ENCODE results near the gene HTR7.

The HTR7 gene

DNA sequence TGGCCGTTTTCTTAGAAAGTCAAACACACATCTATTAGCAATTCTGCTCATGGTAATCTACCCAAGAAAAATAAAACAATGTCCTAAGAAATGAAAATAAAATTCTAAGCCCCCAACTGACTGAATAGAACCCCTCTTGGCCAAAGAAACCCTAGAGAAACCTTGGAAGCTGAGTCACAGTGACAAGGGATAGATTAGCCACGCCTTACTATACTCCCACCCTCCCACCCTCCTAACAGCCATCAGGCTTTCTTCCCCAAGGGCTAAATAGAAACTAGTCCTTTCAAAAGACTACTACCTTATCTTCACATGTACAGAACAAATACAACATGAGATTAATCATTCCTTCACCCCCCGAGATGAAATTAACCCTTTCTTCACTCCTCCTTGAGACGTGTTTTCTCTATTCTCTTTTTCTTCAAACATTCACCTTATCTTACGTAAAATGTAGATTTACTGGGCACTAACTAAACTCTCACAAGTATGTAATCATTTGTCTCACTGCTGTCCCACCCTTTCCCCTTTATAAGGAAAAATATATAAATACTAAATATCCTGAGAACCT, 57.5 kb downstream of the HTR7 start:
- DNase-seq: no peak

DNA sequence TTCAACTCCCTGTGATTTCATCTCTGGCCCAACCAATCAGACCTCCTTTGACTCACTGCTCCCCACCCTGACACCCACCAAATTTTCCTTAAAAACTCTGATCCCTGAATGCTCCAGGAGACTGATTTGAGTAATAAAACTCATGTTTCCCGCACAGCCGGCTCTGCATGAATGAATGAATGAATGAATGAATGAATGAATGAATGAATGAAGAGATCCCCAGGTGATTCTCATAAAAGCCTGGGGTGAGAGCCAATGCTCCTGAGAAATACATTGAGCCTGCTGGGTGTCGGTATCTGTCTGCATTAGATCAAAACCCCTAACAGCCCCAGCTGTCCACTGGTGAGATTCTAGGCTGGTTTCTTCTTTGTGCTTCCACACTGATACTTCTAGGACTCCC, 58.7 kb downstream of the HTR7 start:
- no peak for DNase-seq

DNA sequence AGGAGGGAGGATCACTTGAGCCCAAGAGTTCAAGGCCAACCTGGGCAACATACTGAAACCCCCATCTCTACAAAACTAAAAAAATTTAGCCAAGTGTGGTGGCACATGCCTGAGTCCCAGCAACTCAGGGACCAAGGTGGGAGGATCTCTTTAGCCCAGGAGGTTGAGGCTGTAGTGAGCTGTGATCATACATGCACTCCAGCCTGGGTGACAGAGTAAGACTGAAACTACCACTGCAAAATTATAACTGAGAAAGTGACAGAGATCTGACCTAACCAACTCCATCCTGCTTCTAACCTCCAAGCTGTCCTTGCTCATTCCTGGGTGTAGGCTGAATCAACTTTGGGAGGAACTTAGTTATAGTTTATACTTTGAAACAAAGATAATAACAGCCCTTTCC, 59.4 kb downstream of the HTR7 start:
- no peak for DNase-seq

GRCh38 chr10:90790422-90790821, 67.4 kb downstream of the HTR7 start:
- no peak for DNase-seq

- no peak for DNase-seq
Measured at GRCh38 chr10:90788968-90789367, 68.9 kb downstream of the HTR7 start.

DNA sequence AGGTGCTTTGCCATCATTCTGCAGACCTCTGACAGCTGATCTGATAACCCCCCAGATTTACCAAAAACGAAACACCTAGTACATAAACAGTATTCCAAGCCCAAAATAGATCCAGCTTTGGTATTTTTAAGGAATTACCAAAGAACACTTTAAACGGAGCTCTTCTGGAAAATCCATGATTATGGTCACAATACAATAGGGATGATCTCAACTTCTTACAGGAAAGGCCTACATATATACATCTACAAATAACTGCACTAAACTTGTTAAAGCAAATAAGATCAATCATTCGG, 69.7 kb downstream of the HTR7 start:
- no peak for DNase-seq

DNA sequence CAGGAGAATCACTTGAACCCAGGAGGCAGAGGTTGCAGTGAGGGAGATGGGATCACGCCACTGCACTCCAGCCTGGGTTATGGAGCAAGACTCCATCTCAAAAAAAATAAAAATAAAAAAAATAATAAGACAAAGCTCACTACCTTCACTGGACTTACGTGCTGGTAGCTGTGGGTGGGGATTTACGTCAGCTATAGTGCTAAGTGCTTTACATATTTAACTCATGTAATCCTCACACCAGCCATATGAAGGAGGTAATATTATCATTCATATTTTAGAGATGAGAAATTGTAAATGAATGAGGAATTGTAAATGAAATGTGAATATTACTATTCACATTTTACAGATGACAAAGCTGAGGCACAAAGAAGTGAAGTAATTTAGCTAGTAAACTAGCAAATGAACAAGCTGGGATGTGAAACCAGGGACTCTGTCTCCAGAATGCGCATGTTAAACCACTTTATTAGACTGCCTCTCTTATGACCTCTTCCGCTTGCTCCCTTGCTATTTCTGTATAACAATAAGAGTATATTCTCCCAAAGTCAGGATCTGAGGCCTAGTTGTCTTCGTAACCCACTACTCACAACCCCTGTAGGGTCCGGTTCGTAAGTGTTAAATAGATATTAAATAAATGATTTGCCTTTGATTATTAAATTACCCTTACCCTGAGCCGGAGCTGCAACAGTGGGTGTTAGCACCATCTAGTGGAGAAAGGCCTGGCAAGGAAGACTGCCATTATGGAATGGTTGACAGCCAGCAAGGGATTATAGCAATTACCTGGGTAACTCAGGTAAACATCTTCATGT, 70.2 kb downstream of the HTR7 start:
- DNase-seq: no peak

- DNase-seq: no peak
Measured at GRCh38 chr10:90785782-90786181, 72.1 kb downstream of the HTR7 start.

DNA sequence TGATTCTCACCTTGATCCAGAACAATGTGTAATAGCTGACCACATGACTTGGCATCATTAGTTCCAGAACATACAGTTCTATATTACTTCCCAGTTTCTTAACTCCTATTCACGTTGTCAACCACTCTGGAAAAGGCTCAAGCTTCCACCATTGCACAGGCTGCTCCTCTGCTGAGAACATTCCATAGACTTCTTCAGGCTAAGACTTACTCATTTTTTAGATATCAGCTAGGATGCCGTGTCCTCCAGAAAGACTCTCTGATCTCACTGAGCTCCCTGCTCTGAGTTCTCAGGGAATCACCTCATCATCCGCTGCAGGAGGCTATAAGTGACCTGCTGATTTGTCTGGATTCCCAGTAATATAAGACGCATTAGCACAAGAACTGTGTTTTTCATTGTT, 73.1 kb downstream of the HTR7 start:
- no peak for DNase-seq

GRCh38 chr10:90780488-90780887, 77.4 kb downstream of the HTR7 start:
- no peak for DNase-seq

- no peak for DNase-seq
Measured at GRCh38 chr10:90779548-90779947, 78.3 kb downstream of the HTR7 start.

- DNase-seq: no peak
Measured at GRCh38 chr10:90777621-90778020, 80.2 kb downstream of the HTR7 start.

- DNase-seq: no peak
Measured at GRCh38 chr10:90775351-90776028, 82.3 kb downstream of the HTR7 start.

- DNase-seq: no peak
Measured at GRCh38 chr10:90769946-90770841, 87.6 kb downstream of the HTR7 start.

- DNase-seq: no peak
Measured at GRCh38 chr10:90751107-90751997, 106.5 kb downstream of the HTR7 start.

DNA sequence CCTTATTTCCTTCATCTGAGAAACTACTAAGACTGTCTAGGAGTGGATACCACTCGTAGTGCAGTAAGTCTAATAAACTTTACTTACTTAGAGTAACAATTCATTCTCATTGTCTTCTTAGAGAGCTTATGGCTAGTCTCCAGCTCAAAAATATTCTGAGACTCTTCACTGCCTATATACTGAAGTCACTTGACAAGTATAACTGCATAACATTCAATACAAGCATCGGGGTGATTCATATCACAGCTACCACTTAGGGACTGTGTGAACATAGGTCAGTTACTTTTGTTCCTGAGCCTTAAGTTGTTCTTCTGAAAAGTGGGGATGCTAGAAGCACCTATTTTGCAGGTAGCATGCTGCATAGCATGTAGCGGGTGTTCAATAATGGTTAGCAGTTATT, 111.0 kb downstream of the HTR7 start:
- DNase-seq: no peak

GRCh38 chr10:90745565-90745964, 112.3 kb downstream of the HTR7 start:
- DNase-seq: no peak

DNA sequence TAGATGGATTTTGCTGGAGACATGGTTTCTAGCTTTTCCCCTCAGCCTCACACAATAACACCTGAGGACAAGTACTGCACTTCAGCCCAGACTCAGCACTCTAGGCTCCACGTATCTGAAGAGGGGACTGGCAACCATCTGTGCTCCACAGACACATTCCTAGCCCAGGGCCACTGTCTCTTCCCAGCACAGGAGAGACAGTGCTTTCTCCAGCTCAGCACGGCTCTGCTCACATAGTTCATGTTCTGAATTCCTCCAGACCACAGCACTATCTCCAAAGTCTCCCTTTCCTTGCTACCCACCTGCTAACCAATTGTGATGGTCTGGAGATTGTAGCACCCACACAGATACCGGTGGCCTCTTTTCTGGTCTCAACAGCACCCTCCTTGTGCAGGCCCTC, 114.5 kb downstream of the HTR7 start:
- DNase-seq: no peak

DNA sequence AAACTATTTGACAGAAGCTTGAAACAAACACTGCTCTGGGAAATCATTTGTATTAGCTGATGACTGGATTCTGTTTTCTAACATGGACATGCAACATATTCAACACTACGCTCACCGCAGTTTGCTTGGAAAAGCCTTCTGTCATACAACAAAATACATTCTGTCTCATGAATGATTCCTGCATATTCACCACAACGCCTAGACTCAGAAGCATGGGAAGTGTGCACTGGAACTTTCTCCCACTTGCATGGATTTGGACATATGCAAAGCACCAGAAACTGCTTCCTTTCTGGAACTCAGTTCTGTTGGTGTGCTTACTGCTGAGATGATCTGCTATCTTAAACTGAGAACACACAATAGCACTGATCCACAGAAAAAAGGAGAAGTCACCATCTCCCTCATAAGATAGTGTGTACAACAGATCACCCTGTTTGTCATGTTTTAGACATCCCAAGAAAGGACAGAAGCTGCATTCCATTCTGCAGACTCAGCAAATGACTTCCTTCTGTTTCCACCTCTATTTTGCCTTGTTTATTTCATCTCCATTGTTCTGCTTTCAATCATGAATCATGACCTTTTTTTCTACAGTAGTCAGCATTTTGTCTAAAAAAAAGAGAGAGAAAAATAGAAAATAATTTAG, 115.8 kb downstream of the HTR7 start:
- DNase-seq: no peak

DNA sequence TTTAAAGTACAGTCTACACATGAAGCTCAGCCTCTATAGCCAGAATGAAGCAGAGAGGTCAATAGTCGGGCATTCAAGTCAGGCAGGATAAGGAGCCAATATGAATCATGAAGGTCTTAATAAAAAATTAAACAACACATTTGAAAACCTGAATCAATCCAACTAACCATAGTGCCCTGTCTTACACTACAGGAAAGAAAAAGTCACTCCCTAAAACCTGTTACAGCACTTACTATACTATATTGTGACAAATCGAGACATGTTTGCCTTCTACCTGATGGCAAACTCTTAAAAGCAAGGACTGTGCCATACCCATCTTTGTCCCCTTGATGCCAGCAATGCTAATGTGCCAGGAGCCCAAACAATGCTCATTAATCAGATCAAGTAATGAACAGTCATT, 117.6 kb downstream of the HTR7 start:
- DNase-seq: no peak

DNA sequence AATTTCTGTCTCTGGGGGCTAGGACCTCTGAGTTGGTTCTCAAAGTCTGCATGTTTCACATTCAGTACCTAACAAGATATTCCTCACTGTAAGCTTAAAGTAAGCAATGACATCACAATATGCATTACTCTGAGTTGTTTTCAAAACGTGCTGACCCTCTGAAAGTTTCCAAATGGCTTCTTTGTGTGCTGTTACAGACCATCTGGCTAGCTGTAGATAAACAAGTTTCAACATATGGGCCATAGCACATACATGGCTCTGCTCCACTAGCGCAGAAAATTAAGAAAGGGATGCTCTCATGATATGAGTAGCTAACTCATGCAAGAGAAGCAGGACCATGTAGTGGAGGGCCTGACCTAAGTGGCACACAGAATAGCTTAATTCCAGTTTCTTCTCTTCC, 119.0 kb downstream of the HTR7 start:
- no peak for DNase-seq

DNA sequence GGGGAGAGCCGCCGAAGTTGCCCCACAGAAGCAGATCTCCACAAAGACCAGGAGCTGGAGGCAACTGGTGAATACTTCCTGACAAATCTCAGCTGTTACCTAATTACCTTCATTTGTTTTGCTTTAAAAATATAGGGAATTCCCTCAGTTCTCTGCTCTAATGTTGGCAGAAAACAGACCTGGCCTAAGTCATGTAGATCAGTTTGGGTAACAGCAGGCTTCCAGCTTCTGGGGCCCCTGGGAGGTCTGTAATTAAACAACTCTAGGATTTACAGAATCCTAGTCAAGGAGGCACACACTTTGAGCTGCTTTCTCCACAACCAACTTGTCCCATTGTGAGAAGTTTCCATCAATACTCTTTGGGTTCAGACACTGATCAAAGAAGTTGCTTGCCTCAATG, 123.4 kb downstream of the HTR7 start:
- no peak for DNase-seq

All from DMS79 (cell line).